SU-DHL-6 (cell line): Measurements from ENCODE around the gene PPP3CA.

Experiments
- CTCF ChIP-seq: fragments of 200-600 bp; sonication (generic); IDR thresholded peaks from one replicate; pipeline ENCODE4 v1.5.1; 2017; ENCODE audit warnings: antibody characterized with exemption, mild to moderate bottlenecking, low read length, moderate library complexity; ENCODE audit not compliant: insufficient read depth, poor library complexity, severe bottlenecking
- EZH2phosphoT487 ChIP-seq: fragments of 200-600 bp; sonication (generic), shearing (Covaris generic); conservative IDR thresholded peaks from 2 replicates; pipeline ENCODE4 v1.6.1; 2018; ENCODE audit warnings: mild to moderate bottlenecking, antibody characterized with exemption, low read length, moderate library complexity, mixed read lengths

GRCh38 chr4:101355246-101355645, 7.9 kb upstream of the PPP3CA start:
- TF ChIP-seq CTCF = no peak
- TF ChIP-seq EZH2phosphoT487 = no peak
